Smooth muscle cell (in vitro differentiated cells): ENCODE measurements around the gene ZNF512B. TPM values are rescaled to one million over a fixed set of nuclear protein-coding genes. Genes with fewer than 3 reads are reported as not detected.

Experiments used
- DNase-seq: peaks from one replicate; lab custom pipeline; 2025; ENCODE audit not compliant: unreplicated experiment; lab: John Stamatoyannopoulos, UW
- H2AFZ ChIP-seq: fragments of 200-600 bp; sonication (generic); 2 replicates; pipeline ENCODE4 v1.6.0; 2016; ENCODE audit warnings: antibody characterized with exemption, low read depth, mild to moderate bottlenecking
- H3F3A ChIP-seq: fragments of 200-600 bp; sonication (generic); 2 replicates; pipeline ENCODE4 v1.6.0; 2017; ENCODE audit warnings: antibody characterized with exemption, low read depth
- H3K27ac ChIP-seq: fragments of 200-600 bp; sonication (generic); 2 replicates; pipeline ENCODE4 v1.5.1; 2016; ENCODE audit warnings: low read depth, mild to moderate bottlenecking
- H3K27me3 ChIP-seq: fragments of 200-600 bp; sonication (generic); 2 replicates; pipeline ENCODE4 v1.6.1; 2016; ENCODE audit warnings: low read depth, mild to moderate bottlenecking
- H3K36me3 ChIP-seq: fragments of 200-600 bp; sonication (generic); 2 replicates; pipeline ENCODE4 v1.5.1; 2016; ENCODE audit warnings: low read depth
- H3K4me1 ChIP-seq: fragments of 200-600 bp; sonication (generic); 2 replicates; pipeline ENCODE4 v1.5.1; 2016; ENCODE audit warnings: low read depth
- H3K4me2 ChIP-seq: fragments of 200-600 bp; sonication (generic); 2 replicates; pipeline ENCODE4 v1.6.0; 2016; ENCODE audit warnings: mild to moderate bottlenecking
- H3K4me3 ChIP-seq: fragments of 200-600 bp; sonication (generic); 2 replicates; pipeline ENCODE4 v1.5.1; 2016; ENCODE audit warnings: mild to moderate bottlenecking
- H3K79me2 ChIP-seq: fragments of 200-600 bp; sonication (generic); 2 replicates; pipeline ENCODE4 v1.6.0; 2016; ENCODE audit warnings: low read depth, mild to moderate bottlenecking
- H3K9ac ChIP-seq: fragments of 200-600 bp; sonication (generic); 2 replicates; pipeline ENCODE4 v1.6.0; 2016; ENCODE audit warnings: low read depth
- H3K9me3 ChIP-seq: fragments of 200-600 bp; sonication (generic); replicated peaks from 2 replicates; pipeline ENCODE4 v1.5.1; 2016; ENCODE audit warnings: low read depth
- H4K20me1 ChIP-seq: fragments of 200-600 bp; sonication (generic); 2 replicates; pipeline ENCODE4 v1.6.0; 2016; ENCODE audit warnings: low read depth
- WGBS: methylation state at CpG from one replicate; pipeline ENCODE4 v1.1.7; 2016; ENCODE audit warnings: low lambda C conversion rate; 5-methylcytosine and 5-hydroxymethylcytosine counted together
- polyA plus RNA-seq: library from polyadenylated mRNA; unstranded; fragments of >200 nt; fragmentation: Nextera tagmentation; extraction: Ambion mirVana; gene quantifications from 2 replicates; pipeline ENCODE4 v1.2.1, GENCODE V29; 2016
- total RNA-seq: library from RNA; depleted of rRNA; stranded (reverse); fragments of >200 nt; gene quantifications from 2 replicates; pipeline ENCODE4 v1.2.3, GENCODE V29; 2014
- TF ChIP-seq, protein P1 (sequence below): fragments of 200-600 bp; sonication (generic); IDR thresholded peaks from 2 replicates; pipeline ENCODE4 v1.5.1; 2017; ENCODE audit warnings: borderline replicate concordance, mild to moderate bottlenecking, antibody characterized with exemption; ENCODE audit not compliant: insufficient read depth, poor library complexity, severe bottlenecking

Gene ZNF512B
- total and polyA plus RNA-seq, 2 experiments from 2014 or later, result 4.6 to 5.6 TPM

DNA sequence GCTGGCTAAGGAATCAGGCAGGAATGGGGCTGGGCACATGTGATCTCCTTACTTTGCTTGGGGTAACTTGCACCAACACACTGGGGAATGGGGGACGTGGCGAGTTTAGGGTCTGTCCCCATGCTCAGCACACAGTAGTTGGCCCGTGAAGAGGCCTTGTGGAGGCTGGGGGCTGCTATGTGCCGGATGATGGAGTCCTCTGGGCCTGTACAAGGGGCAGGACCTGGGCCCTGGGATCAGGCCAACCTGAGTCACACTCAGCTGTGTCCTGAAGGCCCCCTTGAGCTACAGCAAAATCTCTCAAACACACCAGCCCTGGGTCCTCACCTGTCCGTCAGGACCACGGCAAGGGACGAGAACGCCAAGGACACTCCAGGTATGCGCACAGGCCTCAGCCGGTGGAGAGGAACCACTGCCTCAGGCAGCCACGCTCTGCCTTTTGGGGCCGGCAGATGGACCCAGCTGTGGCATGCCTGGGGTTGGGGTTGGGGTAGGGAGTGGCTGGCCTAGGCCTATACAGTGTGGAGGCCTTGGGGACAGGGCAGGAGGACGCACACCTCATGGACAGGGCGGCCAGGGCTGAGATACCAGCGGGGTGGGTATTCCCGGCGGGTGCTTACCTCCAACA lies 24.6 kb downstream of the ZNF512B start:
- H3K27me3 ChIP-seq, result no peaks in the 10 kb centered on the region
- no peak overlapping the region for H3K4me3 ChIP-seq
- peaks cover 96% of the 10 kb centered on the region for H4K20me1 ChIP-seq
- H3K4me1 ChIP-seq, result no peaks in the 10 kb centered on the region
- no peaks in the 10 kb centered on the region for H3K36me3 ChIP-seq
- DNase-seq, result no peak
- H2AFZ ChIP-seq, result no peak overlapping the region
- no peak overlapping the region for H3K27ac ChIP-seq
- TF ChIP-seq, protein P1, sequence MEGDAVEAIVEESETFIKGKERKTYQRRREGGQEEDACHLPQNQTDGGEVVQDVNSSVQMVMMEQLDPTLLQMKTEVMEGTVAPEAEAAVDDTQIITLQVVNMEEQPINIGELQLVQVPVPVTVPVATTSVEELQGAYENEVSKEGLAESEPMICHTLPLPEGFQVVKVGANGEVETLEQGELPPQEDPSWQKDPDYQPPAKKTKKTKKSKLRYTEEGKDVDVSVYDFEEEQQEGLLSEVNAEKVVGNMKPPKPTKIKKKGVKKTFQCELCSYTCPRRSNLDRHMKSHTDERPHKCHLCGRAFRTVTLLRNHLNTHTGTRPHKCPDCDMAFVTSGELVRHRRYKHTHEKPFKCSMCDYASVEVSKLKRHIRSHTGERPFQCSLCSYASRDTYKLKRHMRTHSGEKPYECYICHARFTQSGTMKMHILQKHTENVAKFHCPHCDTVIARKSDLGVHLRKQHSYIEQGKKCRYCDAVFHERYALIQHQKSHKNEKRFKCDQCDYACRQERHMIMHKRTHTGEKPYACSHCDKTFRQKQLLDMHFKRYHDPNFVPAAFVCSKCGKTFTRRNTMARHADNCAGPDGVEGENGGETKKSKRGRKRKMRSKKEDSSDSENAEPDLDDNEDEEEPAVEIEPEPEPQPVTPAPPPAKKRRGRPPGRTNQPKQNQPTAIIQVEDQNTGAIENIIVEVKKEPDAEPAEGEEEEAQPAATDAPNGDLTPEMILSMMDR, result no peak
- no peaks in the 10 kb centered on the region for H3K9me3 ChIP-seq
- H3F3A ChIP-seq, result peaks cover 6% of the 10 kb centered on the region
- H3K79me2 ChIP-seq, result peaks cover 19% of the 10 kb centered on the region
- no peak overlapping the region for H3K4me2 ChIP-seq
- H3K9ac ChIP-seq, result no peak overlapping the region
- 94% methylated on average over 17 of the region's 17 CpGs for WGBS

DNA sequence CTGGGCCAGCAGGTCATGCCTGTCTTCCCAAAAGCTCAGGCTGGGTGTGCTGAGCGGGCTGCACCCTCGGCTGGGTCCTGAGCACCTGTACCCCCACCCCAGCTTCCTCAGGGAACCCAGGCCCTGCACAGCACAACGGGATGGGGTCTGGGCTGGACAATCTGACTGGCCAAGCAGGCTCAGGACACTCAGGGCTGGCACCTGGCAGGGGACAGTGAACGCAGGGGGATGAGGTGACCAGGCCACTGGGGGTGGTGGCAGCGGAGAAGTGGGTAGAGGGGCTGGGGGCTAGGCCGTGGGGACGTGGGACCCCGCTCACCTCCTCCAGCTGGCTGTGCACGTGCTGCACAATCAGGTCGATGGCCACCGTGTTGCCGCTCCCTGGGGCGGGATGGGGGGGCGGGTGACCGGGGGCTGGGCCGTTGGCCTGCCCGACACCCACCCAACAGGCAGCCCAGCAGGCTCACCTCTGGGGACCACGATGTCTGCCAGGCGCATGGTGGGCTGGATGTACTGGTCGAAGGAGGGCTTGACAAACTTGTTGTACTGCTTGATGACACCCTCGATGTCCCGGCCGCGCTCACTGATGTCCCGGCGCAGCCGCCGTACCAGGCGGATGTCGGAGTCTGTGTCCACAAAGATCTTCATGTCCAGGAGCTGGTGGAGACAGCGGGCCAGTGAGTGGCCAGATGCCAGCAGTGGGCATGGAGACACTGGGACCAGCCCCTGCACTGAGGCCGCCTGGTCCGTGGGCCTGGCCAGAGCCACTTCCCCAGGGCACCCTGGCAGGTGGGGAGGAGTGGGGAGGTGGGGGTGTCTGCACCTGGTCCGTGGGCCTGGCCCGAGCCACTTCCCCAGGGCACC lies 25.4 kb downstream of the ZNF512B start:
- Histone ChIP-seq H3K9ac (no peak overlapping the region), H3K27ac (no peak overlapping the region), H3F3A (peaks cover 6% of the 10 kb centered on the region), H3K9me3 (no peaks in the 10 kb centered on the region), H3K36me3 (no peaks in the 10 kb centered on the region), H3K79me2 (peaks cover 16% of the 10 kb centered on the region), H2AFZ (no peak overlapping the region), H3K27me3 (no peaks in the 10 kb centered on the region), H3K4me3 (no peak overlapping the region), H4K20me1 (peaks cover 96% of the 10 kb centered on the region), H3K4me2 (no peak overlapping the region), H3K4me1 (no peaks in the 10 kb centered on the region)
- whole genome bisulfite sequencing, result 98% methylated on average over 31 of the region's 35 CpGs
- no peak for DNase-seq
- TF ChIP-seq, protein P1, result no peak

DNA sequence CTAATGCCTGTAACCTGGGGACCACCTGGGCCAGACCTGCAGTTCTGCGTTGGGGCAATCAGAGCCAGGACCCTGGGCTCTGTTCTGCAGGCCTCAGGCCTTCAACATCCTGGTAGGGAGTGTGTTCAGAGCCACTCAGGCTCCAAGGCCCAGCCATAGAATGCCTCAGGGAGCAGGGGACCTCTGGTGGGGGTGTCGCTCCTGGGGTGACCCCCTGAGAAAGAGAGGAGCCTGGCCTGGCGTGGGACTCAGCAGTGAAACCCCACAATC lies 26.0 kb downstream of the ZNF512B start:
- Histone ChIP-seq H3K27ac (no peak overlapping the region), H3K9ac (no peak overlapping the region), H3K27me3 (no peaks in the 10 kb centered on the region), H3F3A (peaks cover 6% of the 10 kb centered on the region), H3K4me1 (no peaks in the 10 kb centered on the region), H3K79me2 (peaks cover 16% of the 10 kb centered on the region), H4K20me1 (peaks cover 96% of the 10 kb centered on the region), H3K4me2 (no peak overlapping the region), H3K36me3 (no peaks in the 10 kb centered on the region), H3K9me3 (no peaks in the 10 kb centered on the region), H3K4me3 (no peak overlapping the region), H2AFZ (no peak overlapping the region)
- 96% methylated on average over 3 of the region's 3 CpGs for WGBS
- DNase-seq, result no peak
- TF ChIP-seq, protein P1, result no peak
